Measurements from ENCODE around the gene SLX9.

DNA sequence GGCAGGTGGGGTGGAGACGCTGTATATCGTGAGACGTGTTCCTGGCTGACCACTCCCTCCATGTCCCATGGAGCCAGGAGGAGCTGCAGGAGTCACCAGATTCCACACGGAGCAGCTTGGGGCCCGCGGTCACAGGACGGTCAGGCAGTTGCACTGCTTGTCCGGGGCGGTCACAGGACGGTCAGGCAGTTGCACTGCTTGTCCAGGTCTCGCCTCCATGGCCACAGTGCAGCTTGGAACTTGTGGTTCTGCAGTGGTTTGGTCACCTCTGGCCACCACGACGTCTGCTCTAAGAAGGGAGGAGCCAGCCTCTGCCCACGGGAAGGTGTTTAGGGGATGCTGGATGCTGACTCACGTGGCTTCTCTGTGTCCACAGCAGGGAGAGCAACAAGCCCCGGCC lies 33.0 kb downstream of the SLX9 start:
- TF ChIP-seq CTCF (IDR thresholded peaks at IDR 0.05) (no peak), POLR2AphosphoS5 (IDR thresholded peaks at IDR 0.05; ENCODE audit: insufficient read depth in 1 of 2, low read depth in 1 of 2) (no peak), POLR2A (IDR thresholded peaks at IDR 0.05) (no peak)
